ENCODE data around the gene SAA4. TPM values are rescaled to one million over a fixed set of nuclear protein-coding genes. Genes with fewer than 3 reads are reported as not detected.
A peak's percentile ranks its signal among the peaks of the same experiment; 100 is the strongest.
"Not testable (repeated sequence)": the region's sequence is repeated elsewhere in the genome, so short reads cannot be mapped to it uniquely, and the experiment has no call there.

SAA4 gene
- polyA plus RNA-seq, 5 donors = 0.25 TPM; not detected in 4

- not testable (repeated sequence) for DNase-seq
Observed at GRCh38 chr11:18247191-18247581, 10.6 kb upstream of the SAA4 start.

GRCh38 chr11:18246379-18247190, 10.0 kb upstream of the SAA4 start:
- not testable (repeated sequence) for DNase-seq

- DNase-seq = no peak
Observed at GRCh38 chr11:18245396-18245795, 8.8 kb upstream of the SAA4 start.

GRCh38 chr11:18243783-18244362, 7.3 kb upstream of the SAA4 start:
- DNase-seq = peak in 1 of 2 donors; percentile 4

GRCh38 chr11:18239655-18240054, 3.1 kb upstream of the SAA4 start:
- no peak for DNase-seq

- no peak for DNase-seq
Observed at GRCh38 chr11:18235394-18236334, 938 bp downstream of the SAA4 start.

- no peak for DNase-seq
Observed at GRCh38 chr11:18233912-18234311, 2.7 kb downstream of the SAA4 start.

GRCh38 chr11:18230859-18231258, 5.7 kb downstream of the SAA4 start:
- DNase-seq = no peak

GRCh38 chr11:18229501-18229900, 7.1 kb downstream of the SAA4 start:
- no peak for DNase-seq

GRCh38 chr11:18225913-18226312, 10.7 kb downstream of the SAA4 start:
- no peak for DNase-seq

GRCh38 chr11:18223591-18224387, 12.8 kb downstream of the SAA4 start:
- DNase-seq = peak; percentile 25 to 30

GRCh38 chr11:18222814-18223421, 13.7 kb downstream of the SAA4 start:
- DNase-seq = no peak

- DNase-seq = no peak
Observed at GRCh38 chr11:18221274-18221876, 15.2 kb downstream of the SAA4 start.

GRCh38 chr11:18209058-18209457, 27.5 kb downstream of the SAA4 start:
- DNase-seq = no peak

- DNase-seq = no peak
Observed at GRCh38 chr11:18204771-18205170, 31.8 kb downstream of the SAA4 start.

GRCh38 chr11:18204220-18204619, 32.4 kb downstream of the SAA4 start:
- DNase-seq = no peak

GRCh38 chr11:18203723-18204122, 32.9 kb downstream of the SAA4 start:
- DNase-seq = no peak

- DNase-seq = not testable (repeated sequence)
Observed at GRCh38 chr11:18197738-18198137, 38.9 kb downstream of the SAA4 start.

GRCh38 chr11:18196532-18196931, 40.1 kb downstream of the SAA4 start:
- no peak for DNase-seq

- DNase-seq = no peak
Observed at GRCh38 chr11:18193010-18193409, 43.6 kb downstream of the SAA4 start.

- no peak for DNase-seq
Observed at GRCh38 chr11:18191376-18191775, 45.2 kb downstream of the SAA4 start.

Data from right lung (tissue), 5 donors.